Thyroid gland (tissue), 4 donors: ENCODE data around the gene NDUFS2.

ENCODE experiments used
- POLR2A ChIP-seq, 2 donors: fragments of 450-650 bp; IDR thresholded peaks; one replicate each; pipeline ENCODE4 v1.6.1; 2017; ENCODE audit warnings: antibody characterized with exemption in 2 of 2, mild to moderate bottlenecking in 2 of 2, moderate library complexity in 1 of 2
- TF ChIP-seq, protein P1 (sequence below), 6 experiments: fragments of 200-600 bp in 3 of 6; fragments of 450-650 bp in 3 of 6; sonication (generic) in 3 of 6; IDR thresholded peaks; one replicate each; pipeline ENCODE4 v1.5.1; 2016 to 2019; ENCODE audit warnings: antibody characterized with exemption in 6 of 6, mild to moderate bottlenecking in 2 of 6, inconsistent platforms in 1 of 6, moderate library complexity in 1 of 6

- TF ChIP-seq, protein P1, sequence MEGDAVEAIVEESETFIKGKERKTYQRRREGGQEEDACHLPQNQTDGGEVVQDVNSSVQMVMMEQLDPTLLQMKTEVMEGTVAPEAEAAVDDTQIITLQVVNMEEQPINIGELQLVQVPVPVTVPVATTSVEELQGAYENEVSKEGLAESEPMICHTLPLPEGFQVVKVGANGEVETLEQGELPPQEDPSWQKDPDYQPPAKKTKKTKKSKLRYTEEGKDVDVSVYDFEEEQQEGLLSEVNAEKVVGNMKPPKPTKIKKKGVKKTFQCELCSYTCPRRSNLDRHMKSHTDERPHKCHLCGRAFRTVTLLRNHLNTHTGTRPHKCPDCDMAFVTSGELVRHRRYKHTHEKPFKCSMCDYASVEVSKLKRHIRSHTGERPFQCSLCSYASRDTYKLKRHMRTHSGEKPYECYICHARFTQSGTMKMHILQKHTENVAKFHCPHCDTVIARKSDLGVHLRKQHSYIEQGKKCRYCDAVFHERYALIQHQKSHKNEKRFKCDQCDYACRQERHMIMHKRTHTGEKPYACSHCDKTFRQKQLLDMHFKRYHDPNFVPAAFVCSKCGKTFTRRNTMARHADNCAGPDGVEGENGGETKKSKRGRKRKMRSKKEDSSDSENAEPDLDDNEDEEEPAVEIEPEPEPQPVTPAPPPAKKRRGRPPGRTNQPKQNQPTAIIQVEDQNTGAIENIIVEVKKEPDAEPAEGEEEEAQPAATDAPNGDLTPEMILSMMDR (IDR thresholded peaks at IDR 0.05) = no peak
- TF ChIP-seq POLR2A (IDR thresholded peaks at IDR 0.05) = no peak
Measured at GRCh38 chr1:161216945-161217712, 15.0 kb downstream of the NDUFS2 start.
